Esophagus muscularis mucosa (tissue), 3 donors: Measurements from ENCODE around the gene RBFOX2.

Source experiments
- CTCF ChIP-seq, 3 experiments: fragments of 200-600 bp in 2 of 3; fragments of 450-650 bp in 1 of 3; sonication (generic) in 2 of 3; IDR thresholded peaks; one replicate each; pipeline ENCODE4 v1.5.1; 2017 to 2019; ENCODE audit warnings: antibody characterized with exemption in 3 of 3, mild to moderate bottlenecking in 2 of 3, moderate library complexity in 1 of 3
- POLR2A ChIP-seq: fragments of 450-650 bp; IDR thresholded peaks from one replicate; pipeline ENCODE4 v1.6.1; 2017; ENCODE audit warnings: antibody characterized with exemption, moderate library complexity, mild to moderate bottlenecking, low read depth

GRCh38 chr22:36015155-36015810 is 13.3 kb downstream of the RBFOX2 start:
- no peak for TF ChIP-seq CTCF (IDR thresholded peaks at IDR 0.05)
- no peak for TF ChIP-seq POLR2A
